GM19099 (cell line): ENCODE measurements around the gene GNG12.

Source experiments
- POLR2A ChIP-seq: IDR thresholded peaks from 3 replicates; pipeline ENCODE4 v1.6.1; 2011; ENCODE audit warnings: low read depth; ENCODE audit not compliant: insufficient read length; ENCODE audit errors: extremely low read depth

GNG12 gene

DNA sequence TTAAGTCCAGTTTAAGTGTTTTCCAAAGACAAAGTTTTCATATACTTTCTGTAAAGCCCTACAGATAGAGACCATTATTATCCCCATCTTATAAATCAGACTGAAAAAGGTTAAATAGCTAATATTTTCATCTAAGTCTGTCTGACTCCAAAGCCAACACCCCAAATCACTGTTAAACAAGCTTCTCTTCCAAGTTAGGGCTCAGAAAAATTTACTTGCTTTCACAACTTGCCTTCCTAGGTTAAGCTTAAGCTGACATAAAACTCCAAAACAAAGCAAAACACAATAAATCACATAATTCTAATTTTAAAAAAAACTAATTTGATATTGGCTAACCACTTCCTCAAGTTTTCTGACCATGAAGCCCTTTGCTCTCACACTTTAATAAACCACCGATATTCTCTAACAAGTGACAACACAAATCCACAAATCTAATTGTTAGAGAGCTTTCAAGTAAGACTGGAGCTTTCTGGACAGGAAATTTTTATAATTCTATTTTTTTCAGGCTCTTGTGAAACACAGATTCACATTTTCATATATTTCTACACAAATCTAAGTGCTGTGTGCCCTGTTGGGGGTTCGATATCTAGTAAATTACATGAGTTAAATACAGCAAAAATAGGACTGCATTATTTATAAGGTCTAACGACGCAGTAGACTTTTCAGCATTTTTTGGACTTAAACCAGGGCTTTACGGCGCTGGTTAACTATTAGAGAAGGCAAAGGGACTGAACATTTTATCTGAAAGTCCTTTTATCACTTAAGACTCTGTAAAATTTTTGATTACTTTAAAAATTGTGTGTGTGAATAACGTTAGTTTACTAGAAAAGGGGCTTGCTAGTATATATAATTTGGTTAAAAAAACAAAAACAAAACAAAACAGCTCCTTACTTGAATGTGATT is 2.1 kb downstream of the GNG12 start:
- TF ChIP-seq POLR2A = no peak

DNA sequence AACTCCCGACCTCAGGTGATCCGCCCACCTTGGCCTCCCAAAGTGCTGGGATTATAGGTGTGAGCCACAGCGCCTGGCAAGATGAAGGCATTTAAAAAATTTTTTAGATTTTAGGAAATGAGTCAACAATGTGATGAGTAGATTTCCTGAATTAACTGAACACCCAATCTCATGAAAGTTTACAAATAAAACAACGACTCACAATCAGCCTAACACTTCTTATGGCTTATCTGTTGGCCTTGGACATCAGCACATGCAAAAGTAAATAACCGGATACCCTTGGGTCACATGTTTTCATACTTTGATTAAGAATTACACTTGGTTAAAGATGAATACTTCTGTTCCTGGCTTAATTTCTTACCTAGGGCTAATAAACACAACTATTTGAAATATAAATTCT is 3.0 kb downstream of the GNG12 start:
- no peak for TF ChIP-seq POLR2A

DNA sequence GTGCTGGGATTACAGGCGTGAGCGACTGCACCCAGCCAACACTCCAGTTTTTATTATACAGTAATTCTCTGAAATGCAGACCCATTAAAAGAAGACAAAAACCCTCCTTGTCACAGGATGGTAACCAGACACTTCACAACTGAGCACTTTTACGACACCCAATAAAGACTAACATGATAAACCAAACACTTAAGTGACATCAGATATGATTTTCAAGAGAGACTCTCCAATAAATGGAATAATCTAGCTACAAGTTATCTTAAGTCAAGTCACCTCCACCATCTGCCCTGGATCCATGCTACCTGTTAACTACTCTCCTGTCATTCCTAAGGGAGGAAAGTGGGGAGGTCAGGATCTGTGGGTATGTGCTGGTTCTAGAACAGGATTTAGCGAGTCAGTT is 5.6 kb downstream of the GNG12 start:
- TF ChIP-seq POLR2A = no peak

DNA sequence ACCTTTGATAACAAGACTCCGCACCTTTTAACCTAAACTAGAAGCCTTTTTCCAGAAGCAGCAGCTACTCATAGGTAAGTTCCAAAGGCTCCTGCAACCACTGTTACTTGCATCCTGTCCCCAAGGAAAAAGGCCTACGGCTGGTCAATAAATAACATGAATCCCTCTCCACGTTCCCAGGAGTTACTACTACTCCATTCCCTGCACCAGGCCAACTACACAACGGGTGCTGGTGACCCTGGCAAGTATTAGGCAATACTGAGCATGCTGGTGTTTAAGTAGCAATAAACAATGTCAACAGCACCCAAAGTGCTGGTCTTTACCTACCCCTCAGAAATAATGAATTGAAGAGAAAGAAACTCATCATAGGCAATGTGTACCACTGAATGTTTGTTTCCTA is 7.7 kb downstream of the GNG12 start:
- no peak for TF ChIP-seq POLR2A

DNA sequence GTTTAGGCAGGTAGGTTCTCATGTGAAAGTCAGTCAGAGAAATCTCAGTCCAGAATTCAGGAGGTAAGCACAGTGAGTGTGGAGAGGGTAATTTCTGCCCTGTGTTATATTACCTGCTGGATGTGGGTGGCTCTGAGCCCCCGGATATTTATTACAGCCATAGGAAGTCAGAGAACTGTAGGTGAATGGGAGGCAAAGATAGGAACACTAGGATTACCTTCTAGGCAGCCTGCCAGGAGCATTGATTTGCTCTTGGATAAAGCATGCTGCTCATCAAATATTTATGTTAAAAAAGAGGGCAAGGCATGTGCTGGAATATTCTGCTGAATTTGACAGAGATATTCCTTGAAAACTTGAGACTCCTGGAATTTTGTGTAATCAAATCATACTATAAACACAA is 8.5 kb downstream of the GNG12 start:
- no peak for TF ChIP-seq POLR2A

DNA sequence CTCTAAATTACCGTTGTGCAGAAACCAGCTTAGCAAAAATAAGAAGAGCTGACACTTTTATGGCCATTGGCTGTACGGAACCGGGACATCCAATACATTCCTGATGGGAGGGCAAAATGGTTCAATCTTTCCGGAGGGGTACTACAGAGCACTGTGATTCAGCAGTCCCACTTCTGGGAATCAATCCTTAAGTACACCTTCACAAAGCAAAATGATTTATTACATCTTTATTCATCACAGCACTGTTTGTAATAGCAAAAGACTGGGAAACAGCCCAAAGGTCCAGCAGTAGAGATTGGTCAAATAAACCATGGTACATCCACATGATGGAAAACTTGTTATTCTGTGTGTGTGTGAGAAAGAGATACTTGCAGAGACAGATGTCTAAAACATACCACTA is 9.7 kb downstream of the GNG12 start:
- no peak for TF ChIP-seq POLR2A

DNA sequence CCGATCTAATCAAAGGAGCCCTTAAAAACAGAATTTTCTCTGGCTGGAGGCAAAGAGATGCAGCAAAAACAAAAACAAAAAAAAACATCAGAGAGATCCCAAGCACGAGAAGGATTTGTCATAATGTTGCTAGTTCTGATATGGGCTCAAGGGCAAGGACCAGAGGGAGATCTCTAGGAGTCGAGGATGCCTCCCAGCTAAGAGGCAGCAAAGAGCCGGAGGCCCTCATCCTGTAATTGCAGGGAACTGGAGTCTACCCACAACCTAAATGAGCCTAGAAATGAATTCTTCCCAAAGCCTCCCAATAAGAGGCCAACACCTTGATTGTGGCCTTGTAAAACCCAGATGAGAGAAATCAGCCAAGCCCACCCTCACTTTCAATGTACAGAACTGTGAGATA is 12.0 kb downstream of the GNG12 start:
- no peak for TF ChIP-seq POLR2A

DNA sequence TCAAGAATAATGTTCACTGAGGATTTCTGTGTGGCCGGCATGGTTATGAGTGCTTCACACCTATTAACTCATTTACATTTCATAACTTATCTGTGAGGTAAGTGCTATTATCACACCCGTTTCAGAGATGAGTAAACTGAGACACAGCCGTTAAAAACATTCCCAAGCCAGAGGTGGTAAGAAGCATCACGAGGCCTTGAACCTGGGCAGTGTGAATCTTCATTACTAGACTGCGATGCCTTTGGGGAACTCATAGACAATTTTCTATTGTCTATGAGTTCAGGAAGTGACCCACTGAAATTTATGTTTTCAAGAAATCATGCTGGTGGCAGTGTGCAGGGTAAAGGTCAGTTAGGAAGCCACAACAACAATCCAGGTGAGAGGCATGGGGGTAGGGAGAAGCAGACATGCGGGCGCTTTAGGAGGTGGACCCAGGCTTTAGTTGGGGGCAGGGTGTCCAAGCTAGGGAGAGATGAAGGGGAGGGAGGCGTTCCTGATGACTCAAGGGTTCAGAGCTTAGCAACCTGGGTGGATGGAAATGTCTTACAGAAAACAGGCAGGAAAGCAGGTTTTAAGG is 14.5 kb downstream of the GNG12 start:
- no peak for TF ChIP-seq POLR2A

DNA sequence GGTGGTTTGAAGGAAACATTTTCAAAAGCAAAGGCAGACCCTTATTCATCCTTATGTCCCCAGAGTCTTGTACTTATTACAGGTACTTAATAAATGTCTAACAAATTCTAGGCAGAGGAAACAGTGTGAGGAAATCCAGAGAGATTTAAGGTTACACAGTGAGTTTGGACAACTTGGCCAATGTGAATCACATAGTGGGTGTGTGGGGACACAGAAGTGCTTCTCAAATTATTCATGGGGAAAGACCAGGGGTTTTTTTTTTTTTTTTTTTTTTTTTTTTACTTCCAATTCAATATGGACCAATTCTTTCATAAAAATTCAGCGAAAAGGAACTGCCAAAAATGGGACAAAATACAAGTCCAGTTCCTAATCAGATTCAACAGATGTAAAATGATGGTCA is 15.1 kb downstream of the GNG12 start:
- no peak for TF ChIP-seq POLR2A

DNA sequence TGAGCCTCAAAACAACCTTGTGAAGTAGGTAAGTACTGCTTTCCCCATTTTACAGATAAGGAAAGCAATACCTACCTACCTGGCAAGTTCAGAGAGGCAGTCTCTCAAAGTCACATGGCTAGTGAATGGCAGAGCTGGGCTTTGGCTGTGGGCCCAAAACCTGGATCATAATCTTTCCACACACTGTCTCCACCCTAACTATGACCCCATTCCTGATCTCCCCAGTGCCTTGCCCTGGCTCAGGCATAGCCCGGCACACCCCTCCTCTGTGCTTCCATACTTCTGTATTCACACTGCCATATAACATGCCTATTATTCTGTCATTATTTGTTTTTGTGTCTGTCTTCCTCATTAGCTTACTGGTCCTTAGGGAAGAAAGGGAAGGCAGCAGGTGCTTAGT is 15.9 kb downstream of the GNG12 start:
- no peak for TF ChIP-seq POLR2A

DNA sequence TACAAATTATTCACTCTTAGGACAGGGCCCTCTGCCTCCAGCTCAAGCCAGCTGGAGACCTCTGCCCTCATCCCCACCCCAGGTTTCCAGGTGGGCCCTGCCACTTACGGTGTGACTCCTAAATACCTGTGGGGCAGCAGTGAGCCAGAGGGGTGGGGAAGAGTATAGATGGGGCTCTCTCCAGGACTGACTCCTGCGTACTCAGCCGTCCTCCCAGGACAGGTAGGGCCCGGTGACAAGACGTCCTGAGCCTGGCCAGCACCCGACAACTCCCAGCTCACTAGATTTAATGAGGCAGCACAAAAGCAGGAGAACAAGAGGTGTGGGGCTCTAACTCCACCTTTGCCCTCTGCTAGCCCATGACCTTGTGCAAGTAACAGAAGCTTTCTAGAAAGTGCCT is 16.8 kb downstream of the GNG12 start:
- TF ChIP-seq POLR2A = no peak

DNA sequence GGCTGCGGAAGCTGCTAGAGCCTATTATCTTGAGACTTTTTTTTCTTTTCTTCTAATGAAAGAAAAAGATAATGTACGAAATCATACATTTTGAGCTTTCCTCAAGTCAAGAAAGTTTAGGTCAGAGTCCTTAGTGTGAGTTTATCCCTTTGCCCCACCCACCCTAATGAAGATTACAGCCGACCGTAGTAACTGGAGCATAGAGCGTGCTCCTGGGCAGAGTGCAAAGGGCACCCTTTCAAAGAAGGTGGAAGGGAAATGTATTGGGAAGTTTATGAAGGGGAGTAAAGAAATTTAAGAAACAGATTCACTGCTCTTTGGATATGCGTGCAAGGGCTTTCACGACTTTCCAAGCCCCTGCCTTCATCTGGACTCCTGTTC is 17.2 kb downstream of the GNG12 start:
- TF ChIP-seq POLR2A = no peak

DNA sequence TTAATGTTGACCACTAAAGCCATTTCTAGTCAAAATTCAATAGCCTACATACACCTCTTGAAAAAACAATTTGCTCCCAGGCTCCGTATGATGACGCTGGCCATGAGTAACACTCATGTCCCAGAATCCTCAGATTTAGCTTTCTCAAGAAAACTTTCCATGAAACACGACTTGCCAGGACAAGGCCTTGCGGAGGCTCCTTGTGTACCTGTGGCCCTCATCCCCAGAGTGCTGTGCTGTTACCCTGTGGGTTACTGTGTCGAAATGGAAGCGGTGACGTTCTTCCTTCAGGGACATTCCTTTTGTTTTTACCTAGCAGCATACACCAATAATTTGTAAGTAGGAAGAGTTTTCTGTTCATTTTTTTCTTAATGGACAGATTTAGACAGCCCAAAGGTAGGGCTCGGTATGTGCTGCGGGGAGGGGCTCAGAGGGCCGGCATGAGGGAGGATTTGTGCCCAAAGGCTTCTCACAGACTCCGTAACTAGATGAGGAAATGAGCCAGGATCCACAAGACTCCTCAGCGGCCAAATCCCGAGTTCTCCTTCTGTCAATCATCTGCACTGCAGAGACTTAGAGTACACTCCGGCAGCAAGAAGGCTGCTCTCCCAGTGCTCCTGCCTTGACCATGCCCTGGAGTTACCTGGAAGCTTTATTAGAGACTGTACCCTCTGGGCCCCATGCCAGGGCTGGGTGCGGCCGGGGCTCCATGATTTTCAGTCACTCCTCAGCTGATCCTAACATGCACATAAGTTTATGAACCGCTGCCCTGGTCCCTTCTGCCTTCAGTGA is 17.8 kb downstream of the GNG12 start:
- no peak for TF ChIP-seq POLR2A

DNA sequence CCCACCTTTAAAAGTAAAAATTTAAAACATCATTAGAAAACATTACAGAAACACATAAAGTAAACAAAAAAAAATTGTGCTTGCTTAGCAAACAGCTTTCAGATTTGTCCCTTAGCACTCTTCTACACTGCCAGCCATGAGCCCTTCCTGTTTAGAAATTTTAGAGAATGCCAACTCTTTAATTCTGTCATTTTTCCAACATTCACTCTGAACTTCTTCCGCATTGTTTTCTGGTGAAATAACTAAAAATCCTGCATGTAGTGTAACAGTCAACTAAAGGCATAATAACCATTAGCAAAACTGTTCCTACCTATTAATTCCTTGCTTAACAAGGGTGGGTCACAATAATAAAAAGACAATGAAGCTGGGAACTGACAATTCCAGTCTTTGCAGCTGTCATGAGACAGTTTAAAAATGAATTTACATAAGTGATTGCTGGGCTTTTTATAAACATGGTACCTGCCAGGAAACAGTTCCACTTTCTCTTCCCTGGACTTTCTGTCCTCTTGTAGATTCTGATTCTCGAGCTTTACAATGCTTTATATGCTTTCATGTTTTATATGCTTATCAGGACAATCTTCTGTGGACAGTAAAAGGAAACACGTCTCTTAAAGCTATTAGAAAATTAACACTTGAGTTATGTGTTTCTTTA is 19.0 kb downstream of the GNG12 start:
- TF ChIP-seq POLR2A = no peak

DNA sequence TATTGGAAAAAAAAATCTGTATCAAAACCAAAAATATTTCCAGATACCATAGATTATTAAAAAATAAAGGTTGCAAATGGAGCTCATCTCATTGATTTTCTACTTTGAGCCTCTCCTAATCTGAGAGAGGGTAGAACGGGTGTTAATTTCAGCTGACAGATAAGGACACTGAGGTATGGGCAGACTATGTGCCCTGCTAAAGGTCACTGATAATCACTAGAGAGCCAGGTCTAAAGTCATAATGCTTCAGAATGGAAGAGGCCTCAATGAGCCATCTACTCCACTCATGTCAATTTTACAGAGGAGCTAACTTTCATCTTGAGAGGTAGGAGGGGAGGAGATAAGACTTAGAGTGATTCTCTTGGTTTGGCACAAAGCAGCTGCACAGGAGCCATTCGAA is 21.0 kb downstream of the GNG12 start:
- TF ChIP-seq POLR2A = no peak
